Mesendoderm (in vitro differentiated cells): ENCODE data around the gene PDE11A.

ENCODE experiments used
- DNase-seq: peaks from one replicate; pipeline ENCODE4 v3.0.0; 2013
- H2AK5ac ChIP-seq: 2 replicates; pipeline ENCODE4 v1.6.1; 2013; ENCODE audit warnings: low read length, inconsistent platforms
- H2BK120ac ChIP-seq: 2 replicates; pipeline ENCODE4 v1.6.1; 2013; ENCODE audit warnings: low read depth, mild to moderate bottlenecking, low read length, moderate library complexity, mixed read lengths
- H2BK15ac ChIP-seq: replicated peaks from 2 replicates; pipeline ENCODE4 v1.6.1; 2013; ENCODE audit warnings: low read depth, mild to moderate bottlenecking, moderate library complexity
- H2BK5ac ChIP-seq: 2 replicates; pipeline ENCODE4 v1.6.1; 2013; ENCODE audit warnings: low read length, inconsistent platforms
- H3K18ac ChIP-seq: 2 replicates; pipeline ENCODE4 v1.6.1; 2013; ENCODE audit warnings: mild to moderate bottlenecking, low read length, mixed read lengths
- H3K23ac ChIP-seq: one replicate; pipeline ENCODE4 v1.6.1; 2013; ENCODE audit warnings: low read length
- H3K27ac ChIP-seq: 2 replicates; pipeline ENCODE4 v1.5.1; 2013; ENCODE audit warnings: low read depth, mild to moderate bottlenecking, inconsistent platforms, low read length, moderate library complexity
- H3K27me3 ChIP-seq: 2 replicates; pipeline ENCODE4 v1.6.1; 2013; ENCODE audit warnings: low read length, control low read depth, mild to moderate bottlenecking, inconsistent platforms; ENCODE audit not compliant: insufficient read depth, poor library complexity
- H3K36me3 ChIP-seq: 2 replicates; pipeline ENCODE4 v1.6.1; 2013; ENCODE audit warnings: low read length, inconsistent platforms; ENCODE audit not compliant: control insufficient read depth, insufficient read depth
- H3K4ac ChIP-seq: one replicate; pipeline ENCODE4 v1.6.1; 2013; ENCODE audit warnings: low read depth, mild to moderate bottlenecking, low read length, moderate library complexity
- H3K4me1 ChIP-seq: 2 replicates; pipeline ENCODE4 v1.6.1; 2013; ENCODE audit warnings: low read depth, low read length, inconsistent platforms; ENCODE audit not compliant: control insufficient read depth
- H3K4me2 ChIP-seq: 2 replicates; pipeline ENCODE4 v1.6.1; 2013; ENCODE audit warnings: low read length
- H3K4me3 ChIP-seq: 2 replicates; pipeline ENCODE4 v1.5.1; 2013; ENCODE audit warnings: mild to moderate bottlenecking, low read length
- H3K56ac ChIP-seq: one replicate; pipeline ENCODE4 v1.6.1; 2013; ENCODE audit warnings: low read length
- H3K79me1 ChIP-seq: 2 replicates; pipeline ENCODE4 v1.6.1; 2013; ENCODE audit warnings: low read length, inconsistent platforms
- H3K79me2 ChIP-seq: 2 replicates; pipeline ENCODE4 v1.6.1; 2013; ENCODE audit warnings: mild to moderate bottlenecking, low read length; ENCODE audit not compliant: control insufficient read depth, insufficient read depth
- H3K9ac ChIP-seq: 2 replicates; pipeline ENCODE4 v1.6.1; 2013; ENCODE audit warnings: low read length, inconsistent platforms
- H4K5ac ChIP-seq: one replicate; pipeline ENCODE4 v1.6.1; 2013; ENCODE audit warnings: low read length
- H4K8ac ChIP-seq: one replicate; pipeline ENCODE4 v1.6.1; 2013; ENCODE audit warnings: low read depth, mild to moderate bottlenecking, control low read depth, low read length, moderate library complexity
- WGBS: extraction: QIAGEN DNeasy Blood & Tissue Kit; methylation state at CpG from one replicate; pipeline ENCODE4 v1.1.7; 2013; ENCODE audit warnings: low lambda C conversion rate, missing lambda C conversion rate; ENCODE audit not compliant: insufficient coverage; ENCODE audit errors: extremely low coverage; 5-methylcytosine and 5-hydroxymethylcytosine counted together

PDE11A gene

DNA sequence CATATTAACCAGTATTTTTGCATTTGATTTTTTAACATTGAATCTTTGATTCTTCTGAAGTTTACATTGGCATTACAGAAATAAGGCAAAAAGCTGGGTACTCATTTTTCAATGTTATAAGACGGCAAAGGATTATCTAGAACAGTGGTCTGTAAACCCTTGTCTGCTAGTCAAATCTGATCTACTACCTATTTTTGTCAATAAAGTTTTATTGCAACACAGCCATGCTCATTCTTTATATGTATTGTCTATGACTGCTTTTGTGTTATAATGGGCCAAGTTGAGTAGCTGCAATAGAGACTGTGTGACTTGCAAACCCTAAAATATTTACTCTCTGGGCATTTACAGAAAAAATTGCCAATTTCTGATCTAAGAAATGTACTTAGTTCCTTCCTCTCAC lies 181.0 kb downstream of the PDE11A start:
- Histone ChIP-seq H2BK120ac (no peak overlapping the region), H3K56ac (no peak overlapping the region), H3K27me3 (no peaks in the 10 kb centered on the region), H3K4ac (no peak overlapping the region), H3K4me3 (no peak overlapping the region), H3K79me2 (no peaks in the 10 kb centered on the region), H3K23ac (no peak overlapping the region), H3K4me2 (no peak overlapping the region), H3K27ac (no peak overlapping the region), H2BK5ac (no peak overlapping the region), H3K79me1 (no peaks in the 10 kb centered on the region), H3K18ac (no peak overlapping the region), H4K5ac (no peak overlapping the region), H4K8ac (no peak overlapping the region), H3K36me3 (no peaks in the 10 kb centered on the region), H3K4me1 (peaks cover 2% of the 10 kb centered on the region), H2BK15ac (no peak overlapping the region), H2AK5ac (no peak overlapping the region), H3K9ac (no peak overlapping the region)
- no peak for DNase-seq
- no CpG with 5 or more reads among the region's 1 CpG for WGBS

DNA sequence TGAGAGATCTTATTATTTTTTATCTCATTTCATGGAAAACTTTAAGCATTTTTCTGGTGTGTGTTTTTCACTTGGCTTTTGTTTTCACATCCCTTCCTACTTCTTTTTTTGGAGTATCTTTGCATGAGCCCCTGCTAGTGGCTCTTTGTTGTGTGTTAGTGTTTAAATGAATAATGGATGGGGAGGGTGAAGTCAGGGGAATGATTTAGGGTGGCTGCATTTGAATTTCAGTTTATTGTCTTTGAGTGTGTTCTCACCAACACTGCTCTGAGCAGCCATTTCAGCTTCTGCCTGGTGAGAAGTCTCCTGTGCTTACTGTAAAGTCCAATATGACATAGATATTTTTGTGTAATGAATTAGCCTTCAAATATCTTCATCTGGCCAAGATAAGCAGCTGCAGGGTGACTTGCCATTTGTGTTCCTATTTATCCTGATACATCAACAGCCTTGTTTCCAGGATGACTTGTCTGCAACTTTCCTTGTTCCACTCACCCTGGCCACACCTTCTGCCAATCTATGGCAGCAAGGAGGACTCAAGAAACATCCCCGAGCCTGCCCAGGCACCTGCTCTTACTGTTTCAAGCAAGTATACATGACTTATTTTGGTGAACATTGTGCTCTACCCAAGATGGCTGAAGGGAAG lies 182.6 kb downstream of the PDE11A start:
- H3K9ac ChIP-seq: no peak overlapping the region
- H3K79me1 ChIP-seq: no peaks in the 10 kb centered on the region
- no peaks in the 10 kb centered on the region for H3K36me3 ChIP-seq
- H3K18ac ChIP-seq: no peak overlapping the region
- H2BK5ac ChIP-seq: no peak overlapping the region
- H2AK5ac ChIP-seq: no peak overlapping the region
- DNase-seq: no peak
- no peak overlapping the region for H2BK15ac ChIP-seq
- no peaks in the 10 kb centered on the region for H3K4me1 ChIP-seq
- H3K4ac ChIP-seq: no peak overlapping the region
- H3K27me3 ChIP-seq: no peaks in the 10 kb centered on the region
- no peak overlapping the region for H3K27ac ChIP-seq
- no peaks in the 10 kb centered on the region for H3K79me2 ChIP-seq
- no CpG with 5 or more reads among the region's 1 CpG for WGBS
- no peak overlapping the region for H4K5ac ChIP-seq
- no peak overlapping the region for H3K4me3 ChIP-seq
- H3K56ac ChIP-seq: no peak overlapping the region
- no peak overlapping the region for H4K8ac ChIP-seq
- no peak overlapping the region for H3K23ac ChIP-seq
- H3K4me2 ChIP-seq: no peak overlapping the region
- no peak overlapping the region for H2BK120ac ChIP-seq

DNA sequence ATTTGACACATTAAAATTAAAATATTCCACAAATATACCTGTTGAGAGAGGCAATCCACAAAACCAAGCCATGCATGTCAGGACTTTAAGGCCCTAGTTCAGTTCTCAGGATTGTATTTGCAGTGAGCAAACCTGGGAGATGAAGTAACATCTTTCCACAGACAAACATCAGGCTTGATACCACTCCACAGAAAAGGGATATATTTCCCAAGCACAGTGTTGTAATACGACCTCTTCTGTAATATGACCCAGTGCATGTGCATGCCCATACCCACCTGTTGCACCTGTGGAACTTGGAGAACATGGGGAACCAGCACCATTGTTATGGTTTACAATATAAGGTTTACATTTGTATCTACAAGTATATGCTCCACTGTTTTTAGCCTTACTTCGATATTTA lies 184.0 kb downstream of the PDE11A start:
- H2BK120ac ChIP-seq: no peak overlapping the region
- no peak overlapping the region for H3K18ac ChIP-seq
- 100% methylated on average over 1 of the region's 2 CpGs for WGBS
- no peak overlapping the region for H3K4me2 ChIP-seq
- no peak overlapping the region for H3K23ac ChIP-seq
- H3K36me3 ChIP-seq: no peaks in the 10 kb centered on the region
- no peak overlapping the region for H4K5ac ChIP-seq
- H2AK5ac ChIP-seq: no peak overlapping the region
- DNase-seq: no peak
- H4K8ac ChIP-seq: no peak overlapping the region
- H3K4ac ChIP-seq: no peak overlapping the region
- no peaks in the 10 kb centered on the region for H3K79me1 ChIP-seq
- no peak overlapping the region for H3K56ac ChIP-seq
- H3K4me3 ChIP-seq: no peak overlapping the region
- no peak overlapping the region for H3K27ac ChIP-seq
- H3K4me1 ChIP-seq: no peaks in the 10 kb centered on the region
- H2BK5ac ChIP-seq: no peak overlapping the region
- H3K79me2 ChIP-seq: no peaks in the 10 kb centered on the region
- H3K9ac ChIP-seq: no peak overlapping the region
- H2BK15ac ChIP-seq: no peak overlapping the region
- no peaks in the 10 kb centered on the region for H3K27me3 ChIP-seq

DNA sequence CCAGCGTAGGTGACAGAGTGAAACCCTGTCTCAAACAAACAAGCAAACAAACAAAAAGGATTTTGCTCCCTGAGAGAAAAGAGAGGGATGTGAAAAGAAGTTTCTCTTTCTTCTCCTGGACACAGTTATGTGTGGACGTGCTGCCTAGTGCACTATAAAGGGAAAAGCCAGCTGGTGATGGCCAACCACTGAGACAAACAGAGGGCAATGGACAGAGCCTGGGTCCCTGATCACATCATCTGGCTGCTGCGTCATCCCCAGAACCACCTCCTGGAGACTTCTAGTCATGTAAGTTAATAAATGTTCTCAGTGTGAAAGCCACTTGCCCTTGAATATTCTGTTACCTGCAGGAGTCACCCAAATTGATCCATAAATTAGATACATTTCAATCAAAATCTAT lies 184.9 kb downstream of the PDE11A start:
- no peak overlapping the region for H2AK5ac ChIP-seq
- no peak overlapping the region for H2BK15ac ChIP-seq
- H3K56ac ChIP-seq: no peak overlapping the region
- H4K8ac ChIP-seq: no peak overlapping the region
- H3K18ac ChIP-seq: no peak overlapping the region
- H2BK120ac ChIP-seq: no peak overlapping the region
- H3K27ac ChIP-seq: no peak overlapping the region
- WGBS: no CpG with 5 or more reads among the region's 3 CpGs
- H3K27me3 ChIP-seq: no peaks in the 10 kb centered on the region
- H3K4me1 ChIP-seq: no peaks in the 10 kb centered on the region
- H3K36me3 ChIP-seq: no peaks in the 10 kb centered on the region
- H3K4ac ChIP-seq: no peak overlapping the region
- no peak overlapping the region for H3K9ac ChIP-seq
- no peaks in the 10 kb centered on the region for H3K79me2 ChIP-seq
- H3K4me2 ChIP-seq: no peak overlapping the region
- no peak overlapping the region for H3K4me3 ChIP-seq
- no peak overlapping the region for H4K5ac ChIP-seq
- H3K23ac ChIP-seq: no peak overlapping the region
- no peak for DNase-seq
- no peaks in the 10 kb centered on the region for H3K79me1 ChIP-seq
- H2BK5ac ChIP-seq: no peak overlapping the region

DNA sequence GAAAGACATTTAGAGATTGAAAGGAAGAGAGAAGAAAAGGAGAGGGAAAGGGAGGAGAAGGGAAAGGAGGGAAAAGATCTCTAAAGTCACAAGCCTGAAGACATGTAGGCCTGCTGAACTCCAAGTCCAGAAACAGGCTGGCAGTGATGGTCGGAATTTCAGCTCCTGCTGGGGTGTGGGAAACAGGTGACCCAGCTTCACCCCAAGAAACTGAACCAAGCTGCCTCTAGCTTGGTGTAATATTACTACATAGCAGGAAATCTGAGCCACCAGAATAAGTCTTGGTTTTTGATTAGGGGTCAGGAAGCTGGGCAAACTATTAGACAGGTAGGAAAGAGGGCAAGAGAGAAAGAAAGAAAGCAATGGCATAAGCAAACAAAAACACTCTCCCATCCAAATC lies 185.8 kb downstream of the PDE11A start:
- Histone ChIP-seq H3K27ac (no peak overlapping the region), H3K4me2 (no peak overlapping the region), H3K4me1 (no peaks in the 10 kb centered on the region), H3K79me1 (no peaks in the 10 kb centered on the region), H3K18ac (no peak overlapping the region), H3K23ac (no peak overlapping the region), H3K4ac (no peak overlapping the region), H2BK5ac (no peak overlapping the region), H4K8ac (no peak overlapping the region), H3K79me2 (no peaks in the 10 kb centered on the region), H4K5ac (no peak overlapping the region), H2AK5ac (no peak overlapping the region), H3K9ac (no peak overlapping the region), H3K27me3 (no peaks in the 10 kb centered on the region), H3K36me3 (no peaks in the 10 kb centered on the region), H2BK15ac (no peak overlapping the region), H3K56ac (no peak overlapping the region), H2BK120ac (no peak overlapping the region), H3K4me3 (no peak overlapping the region)
- DNase-seq: no peak
- WGBS: no CpG with 5 or more reads among the region's 1 CpG

DNA sequence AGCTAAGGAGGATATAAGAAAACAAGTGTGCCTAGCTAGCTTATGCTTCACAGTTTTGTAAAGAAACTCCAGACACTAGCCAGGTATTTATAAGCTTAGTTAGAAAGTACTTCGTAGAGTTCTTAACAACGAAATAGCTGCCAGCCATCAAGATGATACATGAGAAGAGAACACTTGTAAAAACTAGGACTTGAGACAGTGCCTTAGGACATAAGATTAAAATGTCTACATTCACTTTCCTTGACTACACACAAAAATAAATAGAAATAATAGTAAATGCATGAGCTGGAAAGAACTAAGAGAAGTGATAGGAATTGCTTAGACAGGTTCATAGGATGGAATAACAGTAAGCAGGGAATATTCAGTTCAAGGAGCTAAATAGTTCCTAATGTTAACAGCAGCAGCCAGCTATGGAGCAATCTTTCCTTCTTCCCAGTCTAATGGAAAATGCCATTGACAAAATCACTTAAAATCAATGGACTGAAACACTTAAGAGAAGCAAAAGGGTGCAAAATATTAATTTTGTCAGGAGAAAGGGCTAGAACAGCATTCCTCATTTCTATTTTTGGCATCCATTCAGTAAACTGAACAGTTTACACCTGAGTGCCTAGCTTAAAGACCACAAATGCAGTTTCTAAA lies 186.6 kb downstream of the PDE11A start:
- H3K36me3 ChIP-seq: no peaks in the 10 kb centered on the region
- no peak overlapping the region for H3K4me3 ChIP-seq
- H3K27me3 ChIP-seq: no peaks in the 10 kb centered on the region
- WGBS: no CpG with 5 or more reads among the region's 2 CpGs
- no peak for DNase-seq
- no peak overlapping the region for H3K4me2 ChIP-seq
- H2BK120ac ChIP-seq: no peak overlapping the region
- no peak overlapping the region for H3K27ac ChIP-seq
- no peak overlapping the region for H4K8ac ChIP-seq
- H3K56ac ChIP-seq: no peak overlapping the region
- H2BK5ac ChIP-seq: no peak overlapping the region
- H3K4me1 ChIP-seq: no peaks in the 10 kb centered on the region
- no peak overlapping the region for H2AK5ac ChIP-seq
- H3K79me2 ChIP-seq: no peaks in the 10 kb centered on the region
- H3K9ac ChIP-seq: no peak overlapping the region
- no peak overlapping the region for H3K23ac ChIP-seq
- H3K18ac ChIP-seq: no peak overlapping the region
- no peak overlapping the region for H3K4ac ChIP-seq
- no peak overlapping the region for H4K5ac ChIP-seq
- H2BK15ac ChIP-seq: no peak overlapping the region
- no peaks in the 10 kb centered on the region for H3K79me1 ChIP-seq
